Articular chondrocyte of knee joint (primary cell): Measurements from ENCODE around the gene CACNG7. TPM values are rescaled to one million over a fixed set of nuclear protein-coding genes. Genes with fewer than 3 reads are reported as not detected.

Experiments used
- total RNA-seq: library from RNA; depleted of rRNA; stranded (reverse); fragments of >200 nt; gene quantifications from 2 replicates; pipeline ENCODE4 v1.2.3, GENCODE V29; 2012

CACNG7 gene, protein sequence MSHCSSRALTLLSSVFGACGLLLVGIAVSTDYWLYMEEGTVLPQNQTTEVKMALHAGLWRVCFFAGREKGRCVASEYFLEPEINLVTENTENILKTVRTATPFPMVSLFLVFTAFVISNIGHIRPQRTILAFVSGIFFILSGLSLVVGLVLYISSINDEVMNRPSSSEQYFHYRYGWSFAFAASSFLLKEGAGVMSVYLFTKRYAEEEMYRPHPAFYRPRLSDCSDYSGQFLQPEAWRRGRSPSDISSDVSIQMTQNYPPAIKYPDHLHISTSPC
- not detected in 2 replicates for total RNA-seq

DNA sequence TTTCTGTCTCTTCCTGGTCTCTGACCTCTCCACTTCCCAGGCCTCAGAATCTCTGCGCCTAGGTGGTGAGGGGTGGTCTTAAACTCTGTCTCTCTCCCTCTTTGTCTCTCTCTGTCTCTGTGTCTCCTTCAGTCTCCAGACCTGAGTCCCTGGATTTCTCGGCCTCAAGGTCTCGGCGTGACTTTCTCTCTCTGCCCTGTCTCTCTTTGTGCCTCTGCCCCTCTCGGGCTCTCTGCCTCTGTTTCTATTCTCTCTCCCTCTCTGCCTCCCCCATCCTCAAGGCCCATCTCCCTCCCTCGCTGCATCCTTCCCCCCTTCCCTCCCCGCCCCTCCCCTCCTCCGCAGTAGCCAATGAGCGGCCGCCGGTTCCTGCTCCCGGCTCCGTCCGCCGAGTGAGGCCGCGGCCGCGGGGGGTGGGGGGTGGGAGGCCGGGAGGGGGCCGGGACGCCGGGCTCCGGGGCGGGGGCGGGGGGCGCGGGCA is at the start of gene CACNG7:
Gene CACNG7, plus strand, starts transcription at position 344 of the 481 bp plus-strand sequence. CDS start 3,554 bp downstream, outside the sequence.

DNA sequence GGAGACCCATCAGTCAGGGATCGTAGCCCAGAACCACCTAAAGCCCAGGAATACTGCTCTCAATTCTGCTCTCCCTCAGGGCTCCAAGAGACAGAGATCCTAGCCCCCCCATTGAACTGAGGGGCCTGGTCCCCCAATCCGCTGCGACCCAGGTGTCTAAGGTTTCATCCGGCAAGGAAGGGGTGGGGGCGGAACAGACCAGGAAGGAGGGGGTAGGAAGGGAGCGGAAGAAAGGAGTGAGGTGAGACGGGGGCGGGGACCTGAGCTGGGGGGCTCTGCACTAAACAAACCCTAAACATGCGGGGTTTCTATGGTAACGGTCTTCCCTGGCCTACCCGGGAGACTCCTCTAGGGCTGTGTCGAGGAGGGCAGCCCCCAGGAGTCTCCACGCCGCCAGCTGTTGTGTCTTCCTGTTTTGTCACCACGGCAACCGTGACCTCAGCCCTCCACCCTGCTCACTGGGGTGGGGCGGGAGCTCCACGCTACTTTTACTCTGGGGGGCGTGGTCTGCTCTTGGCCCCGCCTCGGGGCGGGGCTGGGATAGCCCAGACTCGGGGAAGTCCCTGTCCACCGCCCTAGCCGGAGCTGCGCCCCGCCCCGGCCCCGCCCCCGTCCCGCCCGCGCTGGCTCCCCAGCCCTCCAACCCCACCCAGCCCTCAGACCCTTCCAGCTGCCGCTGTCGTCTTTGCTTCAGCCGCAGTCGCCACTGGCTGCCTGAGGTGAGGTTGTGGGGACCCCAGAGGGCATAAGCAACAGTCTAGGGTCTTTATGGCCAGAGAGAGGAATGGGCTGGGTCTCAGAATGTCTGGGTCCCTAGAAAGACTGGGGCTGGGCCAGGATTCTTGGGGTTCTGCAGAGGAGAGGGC is 41.6 kb upstream of the CACNG7 start, which contains the start of gene MYADM:
Gene MYADM, plus strand, starts transcription at position 659 of the 866 bp plus-strand sequence. CDS start 5,647 bp downstream, outside the sequence.

DNA sequence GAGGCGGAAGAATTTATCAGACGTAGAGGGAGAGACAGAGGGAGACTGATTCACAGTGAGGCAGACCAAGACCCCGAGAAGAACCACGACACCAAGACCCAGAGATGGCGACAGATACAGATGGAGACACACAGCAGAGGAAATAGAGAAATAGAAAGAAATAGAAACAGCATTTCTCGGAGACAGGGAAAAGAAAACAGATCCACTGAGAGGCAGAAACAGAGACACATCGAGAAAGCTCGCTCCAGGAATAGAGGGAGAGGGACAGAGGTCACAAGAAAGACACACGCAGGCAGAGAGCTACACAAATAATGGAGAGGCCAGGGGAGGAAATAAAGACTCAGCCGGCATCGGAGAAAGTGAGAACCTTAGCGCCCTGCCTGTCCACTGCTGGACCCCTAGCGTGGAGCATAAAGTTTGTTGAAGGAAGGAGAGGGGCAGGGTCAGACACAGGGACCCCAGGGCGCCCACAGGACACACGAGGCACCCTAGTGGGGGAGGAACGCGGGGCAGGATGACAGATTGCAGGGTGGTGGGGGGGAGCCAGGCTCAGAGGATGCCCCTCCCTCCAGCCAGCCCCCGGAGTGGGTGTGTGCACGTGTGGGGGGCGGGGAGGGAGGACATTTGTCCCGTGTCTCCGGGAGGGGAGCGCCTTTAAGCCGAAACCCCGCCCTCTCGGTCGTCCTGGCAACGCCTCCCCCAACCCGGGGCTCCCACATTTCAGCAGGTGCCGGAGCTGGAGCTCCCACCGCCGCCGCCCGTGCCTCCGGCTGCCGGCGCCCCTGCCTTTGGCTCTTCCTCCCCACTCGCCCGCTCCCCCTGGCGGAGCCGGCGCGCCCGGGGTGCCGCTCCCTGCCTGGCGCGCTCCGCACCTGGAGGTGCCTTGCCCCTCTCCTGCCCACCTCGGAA is 27.3 kb upstream of the CACNG7 start, which contains the start of gene PRKCG:
Gene PRKCG, plus strand, starts transcription at position 716 of the 909 bp plus-strand sequence. CDS start 298 bp downstream, outside the sequence.

DNA sequence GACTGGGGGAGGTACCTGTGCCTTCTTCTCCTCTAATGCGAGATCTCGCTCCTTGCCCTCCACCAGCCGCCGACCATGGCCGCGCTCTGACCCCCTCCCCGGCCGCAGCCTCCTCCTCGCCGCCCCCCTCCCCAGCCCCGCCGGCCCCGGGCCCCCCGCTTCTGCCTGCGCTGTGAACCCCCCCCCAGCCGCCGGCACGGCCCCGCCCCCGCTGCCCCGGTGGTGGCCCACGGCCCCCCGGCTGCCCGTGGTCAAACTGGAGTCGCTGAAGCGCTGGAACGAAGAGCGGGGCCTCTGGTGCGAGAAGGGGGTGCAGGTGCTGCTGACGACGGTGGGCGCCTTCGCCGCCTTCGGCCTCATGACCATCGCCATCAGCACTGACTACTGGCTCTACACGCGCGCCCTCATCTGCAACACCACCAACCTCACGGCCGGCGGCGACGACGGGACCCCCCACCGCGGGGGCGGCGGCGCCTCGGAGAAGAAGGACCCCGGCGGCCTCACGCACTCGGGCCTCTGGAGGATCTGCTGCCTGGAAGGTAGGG is 53.9 kb downstream of the CACNG7 start, which contains the start of gene CACNG8:
Gene CACNG8, plus strand, starts transcription at position 51 of the 545 bp plus-strand sequence.

DNA sequence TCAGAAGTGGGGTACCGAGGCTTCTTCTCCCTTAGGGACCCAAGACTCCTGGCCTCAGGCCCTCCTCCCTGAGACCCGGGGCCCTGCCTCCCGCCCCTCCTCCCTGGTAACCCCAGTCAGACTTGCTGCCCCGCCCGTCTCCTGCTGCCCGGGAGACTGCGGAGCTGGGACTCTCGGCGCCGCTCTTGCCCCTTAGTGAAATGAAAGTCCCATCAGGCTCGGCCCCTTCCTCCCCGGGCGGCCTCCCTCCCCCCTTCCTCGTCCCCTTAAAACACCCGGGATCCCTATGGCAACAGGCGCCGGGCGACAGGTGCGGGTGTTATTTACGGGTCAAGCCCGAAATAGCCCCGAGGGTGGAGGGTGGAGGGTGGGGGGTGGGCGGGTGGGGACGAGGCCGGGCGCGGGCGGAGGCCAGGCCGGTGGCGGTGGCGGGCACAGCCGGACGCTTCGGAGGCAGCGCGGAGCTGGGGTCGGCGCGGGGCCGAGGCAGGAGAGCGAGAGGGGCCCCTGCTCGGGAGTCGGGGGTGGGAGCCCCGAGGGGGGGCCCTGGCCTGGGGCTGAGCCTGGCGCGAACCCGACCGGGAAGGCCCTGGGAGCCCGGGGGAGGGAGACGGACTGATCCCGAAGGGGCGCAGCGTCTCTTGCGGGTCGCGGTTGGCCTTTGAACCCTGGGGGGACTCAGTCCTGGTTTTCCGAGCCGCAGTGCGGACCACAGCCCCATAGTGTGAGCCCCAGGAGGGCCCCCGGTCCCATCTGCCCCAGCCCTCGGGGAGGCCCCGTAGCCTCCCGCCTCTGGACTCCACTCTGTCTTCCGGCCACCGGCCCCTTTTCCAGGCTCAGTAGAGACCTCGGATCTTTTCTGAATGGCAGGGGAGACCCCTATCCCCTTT is 82.4 kb downstream of the CACNG7 start, which contains the start of gene CACNG6:
Gene CACNG6, plus strand, starts transcription at position 414 of the 890 bp plus-strand sequence. CDS start 1,241 bp downstream, outside the sequence.

Other genes starting within 250 kb of the CACNG7 start
- not detected in 2 replicates for gene NLRP12, start 85.0 kb upstream of the CACNG7 start, total RNA-seq
- 30.8 and 31.2 TPM in 2 replicates for gene MYADM, start 41.4 kb upstream of the CACNG7 start, total RNA-seq
- gene PRKCG, start 27.1 kb upstream of the CACNG7 start, total RNA-seq, result not detected in 2 replicates
- gene CACNG8, start 53.7 kb downstream of the CACNG7 start, total RNA-seq, result not detected in 2 replicates
- not detected in 2 replicates for gene CACNG6, start 82.4 kb downstream of the CACNG7 start, total RNA-seq
- not detected in 2 replicates for gene VSTM1, start 154.6 kb downstream of the CACNG7 start, total RNA-seq
- not detected in 2 replicates for gene TARM1, start 172.1 kb downstream of the CACNG7 start, total RNA-seq
- 0.11 and 0.39 TPM in 2 replicates for gene OSCAR, start 191.5 kb downstream of the CACNG7 start, total RNA-seq
- gene NDUFA3, start 193.6 kb downstream of the CACNG7 start, total RNA-seq, result 8.8 and 12.0 TPM in 2 replicates
- 8.4 and 9.1 TPM in 2 replicates for gene TFPT, start 206.4 kb downstream of the CACNG7 start, total RNA-seq
- 36.2 and 39.2 TPM in 2 replicates for gene PRPF31, start 206.5 kb downstream of the CACNG7 start, total RNA-seq
- gene CNOT3, start 228.5 kb downstream of the CACNG7 start, total RNA-seq, result 6.9 and 9.7 TPM in 2 replicates